ENCODE measurements around the gene SLC5A9. TPM values are rescaled to one million over a fixed set of nuclear protein-coding genes. Genes with fewer than 3 reads are reported as not detected.

Gene SLC5A9
- total RNA-seq, 1 experiment from 2014 or later: not detected

- Histone ChIP-seq H3K27me3 (ENCODE audit: insufficient read depth, low read length) (no peaks in the 10 kb centered on the region), H2BK120ac (ENCODE audit: low read depth, low read length, poor library complexity, severe bottlenecking) (no peak overlapping the region), H3K79me1 (ENCODE audit: insufficient read depth, low read depth, low read length, poor library complexity, severe bottlenecking) (no peaks in the 10 kb centered on the region), H3K18ac (ENCODE audit: insufficient read length, low read depth, low read length) (no peak overlapping the region), H2BK20ac (ENCODE audit: low read depth, low read length, poor library complexity, severe bottlenecking) (no peak overlapping the region), H3K4me1 (ENCODE audit: insufficient read depth, low read length) (no peaks in the 10 kb centered on the region), H3T11ph (ENCODE audit: low read length) (no peak overlapping the region), H4K91ac (ENCODE audit: insufficient read length, low read depth, low read length) (no peak overlapping the region), H2AK5ac (ENCODE audit: insufficient read length, low read length) (no peak overlapping the region), H3K4ac (ENCODE audit: low read depth, low read length) (no peak overlapping the region), H2AFZ (ENCODE audit: low read length) (no peak overlapping the region), H3K9me3 (ENCODE audit: control insufficient read depth, low read depth, low read length) (no peaks in the 10 kb centered on the region), H3K23ac (ENCODE audit: insufficient read length, low read depth, low read length) (no peak overlapping the region), H4K20me1 (ENCODE audit: control insufficient read depth, insufficient read depth, insufficient read length) (no peaks in the 10 kb centered on the region), H4K8ac (replicated peaks; ENCODE audit: insufficient read length, low read depth, low read length) (no peak overlapping the region), H3K79me2 (ENCODE audit: insufficient read depth, low read length) (no peaks in the 10 kb centered on the region), H3K27ac (ENCODE audit: insufficient read length, low read depth, low read length) (no peak overlapping the region), H3K9ac (ENCODE audit: extremely low read depth, insufficient read length, low read length) (no peak overlapping the region), H3K4me2 (ENCODE audit: insufficient read depth, insufficient read length, low read length) (no peak overlapping the region), H3K56ac (ENCODE audit: insufficient read length, low read depth, low read length) (no peak overlapping the region), H2BK5ac (ENCODE audit: insufficient read length, low read length) (no peak overlapping the region), H4K5ac (ENCODE audit: insufficient read length, low read depth, low read length) (no peak overlapping the region), H2BK12ac (ENCODE audit: insufficient read length, low read depth, low read length) (no peak overlapping the region), H3K14ac (ENCODE audit: insufficient read depth, low read length) (no peak overlapping the region), H3K23me2 (ENCODE audit: insufficient read length, low read depth, low read length, poor library complexity, severe bottlenecking) (no peaks in the 10 kb centered on the region), H2BK15ac (ENCODE audit: low read depth, low read length) (no peak overlapping the region)
- no peaks in the 10 kb centered on the region for H3K9me3 Mint-ChIP-seq
- no CpG with 5 or more reads among the region's 3 CpGs for WGBS (ENCODE audit: extremely low coverage, insufficient read length, low lambda C conversion rate)
- no peaks in the 10 kb centered on the region for H3K36me3 Mint-ChIP-seq (ENCODE audit: insufficient read depth in 1 of 3, low read depth in 3 of 3)
- peaks cover 3% of the 10 kb centered on the region for H3K27me3 Mint-ChIP-seq (ENCODE audit: low read depth)
- no peak overlapping the region for H3K4me3 Mint-ChIP-seq
- no peak for DNase-seq
- peaks cover 14 to 15% of the 10 kb centered on the region in 2 experiments for H3K4me1 Mint-ChIP-seq
- no peak overlapping the region for H3K27ac Mint-ChIP-seq
- TF ChIP-seq CTCF (conservative IDR thresholded peaks at IDR 0.05): no peak
These were observed 1.4 kb upstream of the SLC5A9 start for GRCh38 chr1:48221122-48221521.

Measured in H9 (cell line).